GM18502 (cell line): ENCODE data around the gene MTARC1.

ENCODE experiments used
- ATAC-seq: cut with Tn5 transposase; IDR thresholded peaks from one replicate; pipeline ENCODE4 v1.9.1; 2021; ENCODE audit warnings: mild to moderate bottlenecking; ENCODE audit not compliant: unreplicated experiment, poor library complexity

MTARC1 gene

DNA sequence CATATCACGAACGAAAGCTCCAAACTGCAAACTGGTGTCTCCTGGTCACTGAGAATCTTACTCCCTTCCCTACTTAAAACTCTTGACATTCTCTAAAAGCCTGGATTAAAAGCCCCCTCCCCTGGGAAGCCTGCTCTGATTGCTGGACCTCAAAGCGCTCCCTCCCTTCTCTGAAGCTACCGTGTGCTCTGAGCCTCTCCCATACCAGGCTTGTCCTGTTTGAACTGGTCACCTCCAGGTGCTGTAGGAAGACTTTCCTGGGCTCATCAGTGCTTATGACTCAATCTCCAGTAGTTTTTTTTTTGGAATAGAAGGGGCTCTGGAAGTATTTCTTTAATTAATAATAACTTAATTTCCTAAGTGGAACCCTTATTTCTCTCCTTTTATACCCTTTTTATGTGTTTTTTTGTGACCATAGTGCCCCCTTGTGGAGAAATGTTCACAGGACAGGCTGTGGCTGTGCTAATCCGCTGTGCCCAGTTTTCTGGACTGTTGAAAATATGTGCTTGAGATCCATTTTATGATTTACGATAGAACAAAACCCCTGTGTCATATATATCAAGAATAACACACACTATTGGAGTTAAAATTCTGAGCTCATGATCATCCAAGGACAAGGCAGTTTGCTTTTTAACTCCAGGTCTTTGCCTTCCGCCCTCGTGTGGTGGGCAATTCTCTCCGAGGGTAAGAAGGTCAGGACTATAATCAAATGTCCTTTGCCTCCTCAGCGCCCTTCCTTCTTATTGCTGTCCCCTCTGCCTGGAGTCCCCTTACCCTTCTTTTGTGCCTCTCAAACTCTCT is 16.9 kb downstream of the MTARC1 start:
- ATAC-seq, result peak; percentile 73

DNA sequence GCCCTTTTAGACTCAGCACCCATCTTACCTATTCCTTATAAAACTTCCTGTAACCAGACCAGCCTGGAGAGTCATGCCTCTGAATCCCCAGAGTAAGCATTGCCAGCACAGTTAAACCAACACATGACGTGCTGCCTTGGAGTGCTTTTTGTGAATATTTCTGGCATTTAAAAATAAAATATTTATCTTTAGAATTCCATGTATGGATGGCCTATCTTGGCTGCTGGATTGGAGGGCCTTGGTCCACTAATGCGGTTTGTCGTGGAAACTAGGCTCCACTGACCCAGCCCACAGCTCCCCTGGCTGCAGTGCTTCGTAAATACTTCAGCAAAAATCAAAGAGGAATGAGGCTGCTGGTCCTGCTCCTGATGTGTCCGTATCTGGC is 17.5 kb downstream of the MTARC1 start:
- peak; percentile 8 for ATAC-seq

DNA sequence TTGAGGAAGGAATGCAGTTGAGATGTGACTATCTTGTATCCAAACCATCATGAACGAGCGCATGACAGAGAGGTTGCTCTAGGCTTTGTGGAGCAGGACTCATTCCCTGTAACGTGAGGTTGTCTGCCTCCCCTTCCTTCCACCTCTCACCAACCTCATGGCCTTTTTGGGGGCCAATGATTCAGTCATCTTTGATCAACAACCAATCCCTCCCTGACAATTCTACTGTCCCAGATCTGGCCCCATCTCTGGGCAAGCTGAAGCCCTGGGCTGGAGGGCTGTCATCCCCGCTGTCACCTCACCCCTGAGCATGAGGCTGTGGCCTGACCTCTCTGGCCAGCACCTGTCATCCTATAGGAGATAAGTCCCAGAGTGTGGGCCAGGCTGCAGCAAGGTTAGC is 19.7 kb downstream of the MTARC1 start:
- no peak for ATAC-seq

DNA sequence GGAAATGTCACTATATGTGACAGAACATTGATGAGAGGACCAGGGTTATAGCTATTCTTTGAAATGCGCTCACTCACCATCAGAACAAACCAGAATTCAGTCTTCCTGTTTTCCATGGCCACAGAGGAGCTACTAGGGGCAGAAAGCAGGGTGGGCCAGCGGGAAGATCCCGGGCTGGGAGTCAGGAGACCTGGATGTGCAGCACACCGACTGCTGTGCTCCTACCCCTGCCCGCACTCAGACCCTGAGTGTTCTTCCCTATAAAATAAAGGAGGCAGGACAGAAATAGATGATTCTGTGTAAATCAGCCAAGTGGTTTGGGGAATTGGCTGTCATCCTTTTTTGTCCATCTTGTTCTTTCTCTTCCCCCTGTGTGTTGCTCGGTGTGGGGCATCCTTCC is 21.0 kb downstream of the MTARC1 start:
- ATAC-seq, result no peak

DNA sequence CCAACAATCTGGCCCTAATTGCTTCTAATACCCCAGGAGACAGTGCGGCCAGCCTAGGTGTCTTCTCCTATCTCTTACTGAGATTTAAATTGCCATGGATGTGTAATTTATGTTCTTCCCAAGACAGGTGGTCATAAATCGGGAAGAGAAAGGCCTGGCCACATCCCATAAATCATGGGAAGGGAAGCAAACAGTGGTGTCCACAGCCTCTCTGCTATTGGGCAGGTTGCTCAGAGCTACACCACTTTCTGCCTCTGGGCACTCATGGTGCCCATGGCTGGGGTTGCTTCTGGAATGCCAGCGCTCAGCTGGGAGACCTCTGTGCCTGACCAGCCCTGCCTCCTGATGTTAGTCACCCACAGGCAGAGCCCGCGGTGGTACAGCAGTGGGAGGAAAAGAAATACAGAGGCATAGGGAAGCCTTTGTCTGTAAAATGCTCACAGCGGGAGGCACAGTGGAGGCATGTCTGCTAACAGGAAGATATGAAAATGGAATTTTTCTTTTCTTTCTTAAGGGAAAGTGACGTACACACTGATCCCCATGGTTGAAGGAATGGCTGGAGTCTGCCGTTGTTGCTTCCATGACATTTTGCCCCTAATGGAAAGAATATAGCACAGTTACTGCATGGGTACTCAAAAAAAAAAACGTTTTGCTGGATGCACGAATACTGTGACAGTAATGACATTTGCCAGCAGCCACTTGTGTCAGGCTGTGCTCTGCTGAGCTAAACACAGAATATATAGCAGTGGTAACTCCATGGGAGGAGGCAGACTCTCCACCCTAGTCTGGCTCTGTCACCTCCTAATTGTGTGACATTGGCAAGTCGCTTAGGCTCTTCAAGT is 21.9 kb downstream of the MTARC1 start:
- ATAC-seq, result no peak

DNA sequence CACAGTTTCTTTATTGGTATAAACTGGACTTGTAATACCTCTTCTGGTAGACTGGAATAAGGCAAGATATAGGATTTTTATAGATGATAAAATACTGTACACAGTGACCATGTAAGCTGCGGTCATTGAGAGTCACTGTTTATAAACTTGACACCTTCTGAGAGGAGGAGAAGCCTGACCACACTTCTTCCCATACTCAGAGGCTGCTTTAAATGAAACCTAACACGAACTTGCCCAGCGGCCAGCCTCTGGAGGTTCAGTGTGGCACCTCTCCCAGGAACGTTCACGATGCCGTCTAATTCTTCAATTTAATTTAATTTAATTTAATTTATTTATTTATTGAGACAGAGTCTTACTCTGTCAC is 22.5 kb downstream of the MTARC1 start:
- no peak for ATAC-seq

DNA sequence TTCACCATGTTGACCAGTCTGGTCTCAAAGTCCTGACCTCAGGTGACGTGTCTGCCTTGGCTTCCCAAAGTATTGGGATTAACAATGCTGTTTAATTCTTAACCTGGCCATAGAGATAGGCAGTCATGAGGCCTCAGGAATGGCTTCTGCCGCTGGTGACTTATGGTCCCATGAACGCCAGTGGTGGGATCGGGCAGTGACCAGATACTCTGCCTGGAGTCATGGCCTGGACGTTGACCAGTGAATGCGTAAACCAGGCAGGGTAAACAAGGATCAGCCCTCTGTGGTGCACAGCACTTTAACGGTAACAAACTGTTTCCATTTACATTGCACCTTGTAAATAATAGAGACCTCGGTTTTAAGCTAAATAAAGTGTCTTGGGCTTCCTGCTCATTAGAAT is 23.0 kb downstream of the MTARC1 start:
- ATAC-seq, result no peak

DNA sequence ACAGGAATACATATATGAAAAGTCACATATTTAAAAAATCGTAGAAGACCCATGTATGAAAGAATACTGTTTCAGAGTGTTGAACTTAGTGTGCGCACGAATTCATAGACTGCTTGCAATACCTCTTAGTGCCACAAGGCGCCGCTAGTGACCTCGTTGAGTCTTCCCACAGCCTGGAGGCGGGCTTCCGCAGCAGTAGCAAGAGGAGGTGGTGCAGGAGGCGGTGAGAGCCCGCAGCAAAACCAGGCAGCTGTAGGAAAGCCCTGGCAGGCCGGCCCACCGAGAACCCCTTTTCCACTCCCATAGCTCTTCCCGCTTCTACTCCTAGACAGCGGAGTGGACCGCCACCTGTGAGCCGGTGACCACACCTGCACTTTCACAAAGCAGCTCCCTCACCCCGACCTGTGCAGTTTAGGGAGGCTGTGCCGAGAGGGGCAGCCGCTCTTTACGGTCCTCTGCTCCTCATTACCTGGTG is 23.5 kb downstream of the MTARC1 start:
- peak; percentile 94 for ATAC-seq

DNA sequence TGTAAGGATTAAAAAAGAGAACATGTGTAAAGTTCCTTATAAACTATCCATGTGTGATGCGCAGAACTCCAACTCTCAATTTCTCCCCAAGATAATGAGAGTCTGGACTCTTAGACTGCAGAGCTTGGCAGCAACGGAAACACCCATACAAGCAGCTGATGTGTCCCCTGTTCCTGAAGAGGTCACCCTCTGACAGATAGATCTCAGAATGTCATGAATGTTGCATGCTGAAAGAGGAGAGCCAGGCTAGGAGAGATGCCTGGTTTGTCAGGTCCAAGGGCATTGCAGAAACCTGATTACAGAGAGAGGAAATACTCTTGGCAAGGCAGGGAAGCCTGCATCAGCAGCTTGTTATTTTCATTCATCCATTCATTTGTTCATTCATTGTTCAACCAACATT is 24.2 kb downstream of the MTARC1 start:
- ATAC-seq, result no peak

DNA sequence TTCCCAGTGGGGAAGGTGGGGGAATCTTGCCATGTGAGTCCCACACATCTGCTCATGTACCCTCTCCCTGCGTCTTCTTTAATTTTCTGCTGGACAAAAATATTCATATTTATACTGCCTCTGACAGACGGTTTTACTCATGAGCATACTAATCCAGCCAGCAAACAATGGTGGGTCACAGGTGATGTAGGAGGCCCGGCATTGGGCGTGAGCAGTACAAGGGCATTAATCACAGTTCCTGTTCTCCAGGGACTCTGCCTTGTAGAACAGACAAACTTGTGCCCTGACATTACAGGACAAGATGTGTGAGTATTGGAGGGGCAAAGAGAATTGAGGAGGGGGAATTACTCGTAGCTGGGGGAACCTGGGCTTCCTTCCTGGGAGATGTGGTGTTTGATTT is 25.0 kb downstream of the MTARC1 start:
- no peak for ATAC-seq

DNA sequence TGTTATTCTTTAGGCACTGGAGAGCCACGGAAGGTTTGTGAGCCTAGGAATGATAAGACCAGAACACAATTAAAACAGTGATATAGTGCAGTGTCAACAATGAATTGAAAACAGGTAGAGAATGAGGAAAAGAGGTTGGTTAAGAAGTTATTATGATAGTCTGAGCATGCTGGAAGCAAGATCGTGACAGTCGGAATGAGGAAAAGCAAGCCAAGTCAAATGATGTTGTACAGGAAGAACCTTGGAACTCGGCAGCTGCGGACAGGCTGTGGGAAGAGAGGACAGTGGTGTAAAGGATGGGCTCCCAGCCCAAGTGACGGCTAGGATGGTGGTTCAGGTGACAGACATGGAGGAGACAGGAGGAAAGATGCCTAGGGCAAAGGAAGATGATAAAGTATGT is 25.6 kb downstream of the MTARC1 start:
- no peak for ATAC-seq

DNA sequence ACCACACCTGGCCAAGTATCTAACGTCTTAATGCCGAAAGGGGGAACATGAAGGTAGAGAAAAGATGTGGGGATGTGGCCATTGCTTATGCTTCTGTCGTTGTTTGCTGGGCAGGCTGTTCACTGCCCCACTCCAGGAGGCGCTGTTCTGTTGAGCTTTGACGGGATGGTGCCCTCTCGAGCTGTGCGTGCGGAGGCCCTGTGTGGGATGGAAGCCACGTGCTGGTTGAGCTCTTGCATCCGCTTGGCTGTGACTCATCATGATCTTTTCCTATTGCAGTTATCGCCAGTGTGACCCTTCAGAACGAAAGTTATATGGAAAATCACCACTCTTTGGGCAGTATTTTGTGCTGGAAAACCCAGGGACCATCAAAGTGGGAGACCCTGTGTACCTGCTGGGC is 26.3 kb downstream of the MTARC1 start:
- no peak for ATAC-seq

DNA sequence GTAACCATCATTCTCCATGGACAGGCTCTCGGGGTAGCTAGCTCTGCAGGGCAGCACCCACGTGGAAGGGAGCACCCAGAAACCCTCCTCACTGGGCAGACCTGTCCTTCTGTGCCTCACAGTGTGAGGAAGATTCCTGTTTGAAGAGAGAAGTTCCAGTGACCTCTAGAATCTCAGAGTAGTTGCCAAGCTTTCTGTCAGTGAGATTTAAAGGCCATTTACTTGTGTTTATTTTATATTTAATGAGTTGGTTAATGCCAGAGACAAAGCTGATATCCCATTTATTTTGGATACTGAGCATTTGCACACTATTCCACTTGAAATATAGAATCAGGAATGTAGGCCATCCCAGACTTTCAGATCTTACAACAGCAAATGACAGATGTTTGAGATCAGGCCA is 28.7 kb downstream of the MTARC1 start:
- no peak for ATAC-seq

DNA sequence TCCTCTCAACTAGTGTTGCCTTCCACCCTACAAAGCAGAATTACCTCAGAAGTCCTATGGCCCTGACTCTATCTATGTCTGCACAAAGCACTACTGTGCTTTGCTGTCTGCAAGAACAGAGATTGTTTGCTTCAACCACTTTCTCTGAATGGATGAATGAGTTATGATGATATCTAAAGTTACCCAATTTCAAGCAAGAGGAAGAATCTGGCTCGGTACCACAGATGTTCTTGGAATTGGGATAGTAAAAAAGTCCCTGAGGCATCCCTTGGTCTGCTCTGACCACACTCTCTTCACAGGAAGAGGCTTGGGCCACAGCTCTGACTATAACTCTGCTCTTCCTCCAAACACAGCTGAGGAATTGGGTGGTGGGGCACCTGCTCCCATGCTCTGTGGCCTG is 31.2 kb downstream of the MTARC1 start:
- ATAC-seq, result no peak

DNA sequence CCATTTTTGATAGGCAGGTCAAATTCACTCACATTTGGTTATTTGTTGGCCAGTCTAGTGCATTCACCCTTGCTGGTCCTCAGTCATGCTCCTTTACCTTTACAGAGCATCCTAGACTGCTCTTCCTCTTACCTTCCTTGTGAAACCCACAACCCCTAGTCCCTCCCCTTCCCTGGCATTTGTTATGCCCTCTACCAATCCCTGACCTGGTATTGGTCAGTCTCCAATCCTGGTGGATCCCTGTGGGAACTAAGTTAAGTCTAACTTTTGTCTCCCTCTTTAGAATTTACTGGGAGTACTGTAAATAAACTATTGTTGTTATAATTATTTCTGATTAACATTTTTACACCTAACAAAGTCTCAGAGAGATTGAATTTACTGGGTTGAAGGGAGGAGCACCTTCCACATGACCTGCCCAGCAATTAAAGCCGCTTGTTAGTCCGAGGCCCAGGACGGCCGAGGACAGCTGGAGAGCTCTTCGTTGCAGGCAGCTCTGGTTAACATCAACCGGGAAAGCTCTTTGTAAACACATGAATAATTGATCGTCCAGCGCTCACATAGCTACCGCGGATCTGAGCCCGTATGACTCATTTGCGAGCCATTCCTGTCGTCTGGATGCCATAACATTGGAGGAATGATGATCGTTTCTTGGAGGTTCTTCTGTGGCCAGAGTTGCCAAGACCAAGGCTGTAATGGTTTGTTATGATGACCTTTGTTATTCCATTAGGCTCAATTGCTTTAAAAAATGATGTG is 31.9 kb downstream of the MTARC1 start:
- no peak for ATAC-seq

DNA sequence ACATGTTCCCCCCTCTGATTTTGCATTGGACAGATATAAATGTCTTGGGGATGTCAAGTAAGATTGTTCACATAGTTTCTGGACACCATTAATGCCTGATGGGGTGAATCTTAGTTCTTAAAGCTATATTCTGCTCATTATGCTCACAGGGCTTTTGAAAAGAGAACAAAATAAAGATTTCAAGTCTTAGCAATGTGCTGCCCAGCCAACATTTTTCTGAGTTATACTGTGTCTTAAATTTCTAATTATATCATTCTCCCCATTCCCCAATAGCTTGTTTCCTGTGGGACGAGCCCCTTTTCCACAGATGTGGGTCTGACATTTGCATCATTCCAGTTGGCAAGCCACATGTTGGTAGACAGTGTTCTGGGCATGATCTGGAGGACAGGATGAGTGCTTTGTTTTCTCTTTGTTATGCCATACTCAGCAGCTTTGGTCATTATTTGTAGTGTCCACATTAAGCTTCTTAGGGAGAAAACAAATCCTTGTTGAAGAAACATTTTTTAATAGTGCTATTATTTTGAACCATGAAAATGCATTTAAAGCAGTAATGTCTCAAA is 32.8 kb downstream of the MTARC1 start:
- ATAC-seq, result no peak

DNA sequence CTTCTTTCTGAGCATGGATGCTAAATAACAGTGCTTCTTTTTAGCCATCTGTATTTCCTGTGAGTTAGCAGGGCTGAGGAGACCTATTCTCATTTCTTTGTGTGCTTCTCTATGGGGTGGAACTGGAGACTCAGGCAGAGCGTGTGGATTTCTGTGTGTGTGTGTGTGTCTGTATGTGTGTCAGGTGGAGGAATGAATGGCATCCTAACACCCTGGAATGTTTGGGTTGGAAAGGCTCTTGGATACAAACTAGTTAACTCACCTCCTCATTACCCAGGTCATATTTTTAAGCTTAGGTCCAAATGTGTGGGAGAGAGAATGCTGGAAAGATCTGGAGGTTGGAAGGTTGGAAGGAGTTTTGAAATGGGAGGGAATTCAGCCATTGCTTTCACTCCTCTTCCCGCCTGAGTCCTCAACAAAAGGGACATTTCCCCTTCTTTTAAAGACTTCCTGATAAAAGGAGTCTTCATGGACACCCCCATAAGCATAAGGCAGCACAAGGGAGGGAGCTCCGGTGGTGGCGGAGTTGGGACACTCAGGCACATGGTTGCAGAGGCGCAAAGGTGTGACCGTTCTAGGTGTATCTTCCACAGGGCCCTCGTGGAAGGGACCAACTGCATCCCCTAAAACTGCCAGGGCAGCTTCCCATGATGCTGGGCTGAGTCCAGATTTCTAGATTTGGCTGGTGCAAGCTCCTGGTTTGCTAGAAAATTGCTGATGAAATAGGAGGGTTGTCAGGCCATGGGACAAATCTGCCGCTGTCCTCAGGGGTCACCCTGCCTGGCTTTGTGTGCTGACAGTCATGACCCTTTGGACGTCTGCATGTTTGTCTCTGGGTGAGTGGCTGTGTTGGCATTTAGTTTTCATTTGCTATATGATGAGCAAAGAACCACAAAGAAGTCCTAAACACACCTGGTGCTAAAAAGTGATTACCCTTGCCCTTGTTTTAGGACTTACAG is 37.6 kb downstream of the MTARC1 start:
- ATAC-seq, result no peak

DNA sequence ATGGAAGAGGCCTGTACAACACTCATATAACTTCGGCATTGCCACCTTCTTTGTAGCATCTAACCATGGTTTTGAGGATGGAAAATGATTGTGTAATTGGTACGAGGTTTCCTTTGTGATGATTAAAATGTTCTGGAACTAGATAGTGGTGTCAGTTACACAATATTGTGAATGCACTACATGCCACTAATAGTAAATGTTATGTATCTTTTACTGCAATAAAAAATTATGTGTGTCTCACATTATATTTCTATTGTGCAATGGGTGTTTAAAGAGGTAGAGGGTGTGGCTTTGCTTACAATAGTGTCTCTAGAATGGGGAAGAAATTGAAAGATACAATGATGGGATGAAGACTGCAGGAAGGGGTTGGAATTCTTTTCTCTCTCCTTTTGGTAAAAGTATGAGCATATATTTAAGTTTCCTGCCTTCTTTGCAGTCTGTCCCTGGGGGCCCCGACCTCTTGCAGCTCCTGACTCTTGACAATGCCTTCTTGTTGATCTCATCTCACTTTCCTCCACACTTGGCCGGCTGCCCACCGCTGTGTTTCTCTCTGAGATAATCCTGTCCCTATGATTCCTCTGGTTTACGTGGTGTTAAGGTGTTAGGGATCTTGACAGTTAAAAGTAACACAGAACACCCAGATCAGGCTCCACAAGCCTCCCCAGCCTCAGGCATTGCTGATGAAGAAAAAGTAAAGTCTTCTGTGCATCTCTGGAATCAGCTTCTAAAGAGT is 39.3 kb downstream of the MTARC1 start:
- no peak for ATAC-seq

DNA sequence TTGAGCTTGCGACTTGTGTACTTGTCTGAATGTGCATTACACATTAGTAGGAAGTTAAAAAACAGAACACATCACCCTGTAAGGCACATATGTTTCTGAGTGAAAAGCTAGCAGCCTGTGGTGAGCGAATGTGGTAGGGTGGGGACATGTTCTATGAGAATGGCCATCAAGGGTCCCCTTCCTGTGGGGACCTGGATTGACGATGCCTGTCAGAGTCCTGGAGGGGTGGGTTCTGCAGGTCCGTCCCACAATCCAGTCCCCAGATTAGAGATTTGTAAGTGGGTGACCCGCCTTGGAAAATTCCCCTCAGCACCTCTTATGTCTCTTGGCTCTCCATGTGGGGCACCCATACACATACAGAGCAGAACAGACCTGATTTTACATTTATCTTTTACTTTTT is 40.0 kb downstream of the MTARC1 start:
- ATAC-seq, result no peak
